GM12878 (cell line): ENCODE measurements around the gene ZFP91. TPM values are rescaled to one million over a fixed set of nuclear protein-coding genes. Genes with fewer than 3 reads are reported as not detected.

ENCODE experiments used
- BACH1 ChIP-seq: fragments of 450-650 bp; IDR thresholded peaks from 2 replicates; pipeline ENCODE4 v1.6.1; 2017; ENCODE audit warnings: mild to moderate bottlenecking, borderline replicate concordance
- BCL11A ChIP-seq: IDR thresholded peaks from 2 replicates; pipeline ENCODE4 v1.6.1; 2011; ENCODE audit warnings: low read depth, low read length
- BMI1 ChIP-seq: fragments of 450-650 bp; IDR thresholded peaks from 2 replicates; pipeline ENCODE4 v1.6.1; 2016; ENCODE audit warnings: mild to moderate bottlenecking, moderate library complexity, borderline replicate concordance
- CBFB ChIP-seq: IDR thresholded peaks from 2 replicates; pipeline ENCODE4 v1.6.1; 2016; ENCODE audit warnings: antibody characterized with exemption, low read depth
- CBX3 ChIP-seq: fragments of 200-600 bp; sonication (generic); IDR thresholded peaks from 2 replicates; pipeline ENCODE4 v1.6.1; 2016; ENCODE audit warnings: low read depth, borderline replicate concordance
- CHD4 ChIP-seq: fragments of 200-600 bp; sonication (generic); IDR thresholded peaks from 2 replicates; pipeline ENCODE4 v1.6.1; 2016; ENCODE audit warnings: mild to moderate bottlenecking
- EED ChIP-seq: sonication (generic); IDR thresholded peaks from 2 replicates; pipeline ENCODE4 v1.6.1; 2016; ENCODE audit warnings: antibody characterized with exemption, low read depth
- IKZF1 ChIP-seq: fragments of 450-650 bp; conservative IDR thresholded peaks from 2 replicates; pipeline ENCODE4 v1.6.1; 2017; ENCODE audit warnings: antibody characterized with exemption, mild to moderate bottlenecking
- IKZF2 ChIP-seq, 2 experiments: fragments of 450-650 bp; IDR thresholded peaks; 2 replicates each; pipeline ENCODE4 v1.6.1; 2017; ENCODE audit warnings: mild to moderate bottlenecking in 2 of 2, moderate library complexity in 2 of 2
- KAT2A ChIP-seq: conservative IDR thresholded peaks from 2 replicates; pipeline ENCODE4 v1.6.1; 2011; ENCODE audit warnings: low read depth, low read length; ENCODE audit not compliant: control insufficient read depth
- MEF2A ChIP-seq: IDR thresholded peaks from 2 replicates; pipeline ENCODE4 v1.6.1; 2011; ENCODE audit warnings: low read depth, mild to moderate bottlenecking, low read length, moderate library complexity; ENCODE audit not compliant: insufficient read depth
- MXI1 ChIP-seq: fragments of 150-350 bp; IDR thresholded peaks from 2 replicates; pipeline ENCODE4 v1.6.1; 2011; ENCODE audit warnings: low read depth, mild to moderate bottlenecking, inconsistent platforms, low read length, improper control_type of control experiment
- MYB ChIP-seq: fragments of 150-350 bp; IDR thresholded peaks from 2 replicates; pipeline ENCODE4 v1.6.1; 2014; ENCODE audit warnings: mild to moderate bottlenecking, low read depth, low read length, borderline replicate concordance
- NBN ChIP-seq: fragments of 450-650 bp; IDR thresholded peaks from 2 replicates; pipeline ENCODE4 v1.6.1; 2016
- NFYA ChIP-seq: IDR thresholded peaks from 2 replicates; pipeline ENCODE4 v1.6.1; 2011; ENCODE audit warnings: low read depth, mild to moderate bottlenecking, low read length, improper control_type of control experiment, borderline replicate concordance
- NR2C1 ChIP-seq: fragments of 450-650 bp; IDR thresholded peaks from 2 replicates; pipeline ENCODE4 v1.6.1; 2017; ENCODE audit warnings: antibody characterized with exemption, mild to moderate bottlenecking, moderate library complexity
- PKNOX1 ChIP-seq: fragments of 450-650 bp; IDR thresholded peaks from 2 replicates; pipeline ENCODE4 v1.6.1; 2016; ENCODE audit warnings: mild to moderate bottlenecking
- RUNX3 ChIP-seq: IDR thresholded peaks from 2 replicates; pipeline ENCODE4 v1.6.1; 2012; ENCODE audit warnings: low read length, inconsistent platforms
- SIX5 ChIP-seq: IDR thresholded peaks from 2 replicates; pipeline ENCODE4 v1.6.1; 2011; ENCODE audit warnings: mild to moderate bottlenecking, low read depth, low read length, moderate library complexity; ENCODE audit not compliant: severe bottlenecking
- SP1 ChIP-seq: IDR thresholded peaks from one replicate; pipeline ENCODE4 v1.6.1; 2011; ENCODE audit warnings: low read depth, low read length
- SRF ChIP-seq, 2 experiments: IDR thresholded peaks; 2 replicates each; pipeline ENCODE4 v1.6.1; 2011; ENCODE audit warnings: low read depth in 2 of 2, low read length in 2 of 2, mild to moderate bottlenecking in 1 of 2, moderate library complexity in 1 of 2
- TARDBP ChIP-seq: IDR thresholded peaks from 2 replicates; pipeline ENCODE4 v1.6.1; 2016; ENCODE audit warnings: borderline replicate concordance
- TCF12 ChIP-seq: IDR thresholded peaks from 2 replicates; pipeline ENCODE4 v1.6.1; 2011; ENCODE audit warnings: low read depth, mild to moderate bottlenecking, low read length
- TCF3 ChIP-seq: IDR thresholded peaks from 2 replicates; pipeline ENCODE4 v1.6.1; 2012; ENCODE audit warnings: low read depth, mild to moderate bottlenecking, low read length, borderline replicate concordance; ENCODE audit not compliant: insufficient read depth
- TCF7 ChIP-seq: IDR thresholded peaks from 2 replicates; pipeline ENCODE4 v1.6.1; 2014; ENCODE audit warnings: antibody characterized with exemption, borderline replicate concordance
- ZNF217 ChIP-seq: fragments of 450-650 bp; IDR thresholded peaks from 2 replicates; pipeline ENCODE4 v1.6.1; 2017; ENCODE audit warnings: antibody characterized with exemption, mild to moderate bottlenecking
- polyA plus RNA-seq, 11 experiments: library from polyadenylated mRNA; depleted of rRNA in 4 of 11; unstranded in 6 of 11; stranded (reverse) in 5 of 11; fragments of >200 nt; fragmentation: Nextera tagmentation in 4 of 11; fragmentation: Illumina TruSeq in 1 of 11; extraction: Ambion mirVana in 4 of 11; extraction: Trizol in 1 of 11; gene quantifications; 1 replicate in 1 of 11; 2 replicates in 10 of 11; pipeline versions ENCODE4 v1.2.1 to v1.2.3, GENCODE V29; 2011 to 2016; ENCODE audit warnings: inconsistent platforms in 2 of 11, missing spikeins in 2 of 11, low read depth in 1 of 11
- total RNA-seq, 4 experiments: library from RNA; depleted of rRNA in 3 of 4; stranded (reverse); fragments of >200 nt in 3 of 4; fragmentation: Illumina TruSeq in 1 of 4; extraction: Trizol in 1 of 4; gene quantifications; 2 replicates each; pipeline versions ENCODE4 v1.2.1 to v1.2.3, GENCODE V29; 2013 to 2021
- TF ChIP-seq, protein P1 (sequence below): fragments of 450-650 bp; IDR thresholded peaks from 2 replicates; pipeline ENCODE4 v1.6.1; 2017; ENCODE audit warnings: mild to moderate bottlenecking, moderate library complexity
- TF ChIP-seq, protein P2 (sequence below): fragments of 450-650 bp; IDR thresholded peaks from 2 replicates; pipeline ENCODE4 v1.6.1; 2017; ENCODE audit warnings: borderline replicate concordance

The ZFP91 gene
- total and polyA plus RNA-seq, 10 of the 15 experiments (the other 5 are each of a cell fraction or from before 2014, with no cell fraction given) = 12.9 to 54.1 (median 31.7) TPM

- TF ChIP-seq, protein P1, sequence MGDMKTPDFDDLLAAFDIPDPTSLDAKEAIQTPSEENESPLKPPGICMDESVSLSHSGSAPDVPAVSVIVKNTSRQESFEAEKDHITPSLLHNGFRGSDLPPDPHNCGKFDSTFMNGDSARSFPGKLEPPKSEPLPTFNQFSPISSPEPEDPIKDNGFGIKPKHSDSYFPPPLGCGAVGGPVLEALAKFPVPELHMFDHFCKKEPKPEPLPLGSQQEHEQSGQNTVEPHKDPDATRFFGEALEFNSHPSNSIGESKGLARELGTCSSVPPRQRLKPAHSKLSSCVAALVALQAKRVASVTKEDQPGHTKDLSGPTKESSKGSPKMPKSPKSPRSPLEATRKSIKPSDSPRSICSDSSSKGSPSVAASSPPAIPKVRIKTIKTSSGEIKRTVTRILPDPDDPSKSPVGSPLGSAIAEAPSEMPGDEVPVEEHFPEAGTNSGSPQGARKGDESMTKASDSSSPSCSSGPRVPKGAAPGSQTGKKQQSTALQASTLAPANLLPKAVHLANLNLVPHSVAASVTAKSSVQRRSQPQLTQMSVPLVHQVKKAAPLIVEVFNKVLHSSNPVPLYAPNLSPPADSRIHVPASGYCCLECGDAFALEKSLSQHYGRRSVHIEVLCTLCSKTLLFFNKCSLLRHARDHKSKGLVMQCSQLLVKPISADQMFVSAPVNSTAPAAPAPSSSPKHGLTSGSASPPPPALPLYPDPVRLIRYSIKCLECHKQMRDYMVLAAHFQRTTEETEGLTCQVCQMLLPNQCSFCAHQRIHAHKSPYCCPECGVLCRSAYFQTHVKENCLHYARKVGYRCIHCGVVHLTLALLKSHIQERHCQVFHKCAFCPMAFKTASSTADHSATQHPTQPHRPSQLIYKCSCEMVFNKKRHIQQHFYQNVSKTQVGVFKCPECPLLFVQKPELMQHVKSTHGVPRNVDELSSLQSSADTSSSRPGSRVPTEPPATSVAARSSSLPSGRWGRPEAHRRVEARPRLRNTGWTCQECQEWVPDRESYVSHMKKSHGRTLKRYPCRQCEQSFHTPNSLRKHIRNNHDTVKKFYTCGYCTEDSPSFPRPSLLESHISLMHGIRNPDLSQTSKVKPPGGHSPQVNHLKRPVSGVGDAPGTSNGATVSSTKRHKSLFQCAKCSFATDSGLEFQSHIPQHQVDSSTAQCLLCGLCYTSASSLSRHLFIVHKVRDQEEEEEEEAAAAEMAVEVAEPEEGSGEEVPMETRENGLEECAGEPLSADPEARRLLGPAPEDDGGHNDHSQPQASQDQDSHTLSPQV = no peak
- TF ChIP-seq SRF (IDR thresholded peaks at IDR 0.05; ENCODE audit: low read depth in 2 of 2, low read length in 2 of 2) (no peak), MXI1 (peak; percentile 68), BMI1 (peak; percentile 62), TCF7 (0 out of 2 replicates have a peak, but pooled peaks have one; percentile 35), PKNOX1 (no peak), NFYA (no peak), ZNF217 (peak; percentile 62; the same call in 1 of the 2 replicates), NR2C1 (peak; percentile 55), NBN (0 out of 2 replicates have a peak, but pooled peaks have one; percentile 66), BACH1 (0 out of 2 replicates have a peak, but pooled peaks have one; percentile 37), IKZF1 (peak; percentile 96), CHD4 (no peak), BCL11A (peak; percentile 50), IKZF2 (IDR thresholded peaks at IDR 0.05) (peak; percentile 97 to 98), SIX5 (no peak), MEF2A (peak; percentile 23; the same call in 1 of the 2 replicates), CBFB (peak; percentile 53; the same call in 1 of the 2 replicates), MYB (no peak), KAT2A (no peak), SP1 (no peak), RUNX3 (peak; percentile 83), TCF3 (0 out of 2 replicates have a peak, but pooled peaks have one; percentile 28), CBX3 (no peak), TCF12 (no peak), EED (peak; percentile 91), TARDBP (no peak)
- TF ChIP-seq, protein P2, sequence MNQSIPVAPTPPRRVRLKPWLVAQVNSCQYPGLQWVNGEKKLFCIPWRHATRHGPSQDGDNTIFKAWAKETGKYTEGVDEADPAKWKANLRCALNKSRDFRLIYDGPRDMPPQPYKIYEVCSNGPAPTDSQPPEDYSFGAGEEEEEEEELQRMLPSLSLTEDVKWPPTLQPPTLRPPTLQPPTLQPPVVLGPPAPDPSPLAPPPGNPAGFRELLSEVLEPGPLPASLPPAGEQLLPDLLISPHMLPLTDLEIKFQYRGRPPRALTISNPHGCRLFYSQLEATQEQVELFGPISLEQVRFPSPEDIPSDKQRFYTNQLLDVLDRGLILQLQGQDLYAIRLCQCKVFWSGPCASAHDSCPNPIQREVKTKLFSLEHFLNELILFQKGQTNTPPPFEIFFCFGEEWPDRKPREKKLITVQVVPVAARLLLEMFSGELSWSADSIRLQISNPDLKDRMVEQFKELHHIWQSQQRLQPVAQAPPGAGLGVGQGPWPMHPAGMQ = no peak
Measured at GRCh38 chr11:58573451-58574104, 5.3 kb upstream of the ZFP91 start (continued).
